HG03558 (cell line): ENCODE data around the gene ARNT2.

Source experiments
- ATAC-seq: cut with Tn5 transposase; IDR thresholded peaks from one replicate; pipeline ENCODE4 v1.9.1; 2021; ENCODE audit warnings: moderate number of reproducible peaks; ENCODE audit not compliant: unreplicated experiment; ENCODE audit errors: extremely low read depth

ARNT2 gene

GRCh38 chr15:80462111-80462510 is 57.9 kb downstream of the ARNT2 start:
- no peak for ATAC-seq

- no peak for ATAC-seq
These were observed 58.8 kb downstream of the ARNT2 start for GRCh38 chr15:80462836-80463512.

- ATAC-seq = no peak
These were observed 60.9 kb downstream of the ARNT2 start for GRCh38 chr15:80464951-80465625.

DNA sequence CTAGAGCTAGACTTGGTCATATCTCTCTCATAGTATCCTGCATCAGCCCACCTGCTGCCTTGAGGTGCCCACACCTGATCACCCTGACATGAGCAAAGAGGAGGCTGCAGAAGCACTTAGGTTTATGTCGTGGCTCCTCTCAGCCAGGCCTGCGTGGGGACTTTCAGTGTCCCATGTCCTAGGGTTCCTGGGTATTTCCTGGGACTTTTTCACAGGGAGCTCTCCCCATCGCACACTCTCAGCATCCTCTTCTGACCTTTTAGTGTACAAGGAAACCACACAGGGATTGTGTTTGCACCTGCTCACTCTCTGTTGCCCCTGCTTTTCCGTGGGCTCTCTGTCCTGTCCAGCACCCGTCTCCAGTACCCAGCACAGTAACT is 61.4 kb downstream of the ARNT2 start:
- no peak for ATAC-seq

DNA sequence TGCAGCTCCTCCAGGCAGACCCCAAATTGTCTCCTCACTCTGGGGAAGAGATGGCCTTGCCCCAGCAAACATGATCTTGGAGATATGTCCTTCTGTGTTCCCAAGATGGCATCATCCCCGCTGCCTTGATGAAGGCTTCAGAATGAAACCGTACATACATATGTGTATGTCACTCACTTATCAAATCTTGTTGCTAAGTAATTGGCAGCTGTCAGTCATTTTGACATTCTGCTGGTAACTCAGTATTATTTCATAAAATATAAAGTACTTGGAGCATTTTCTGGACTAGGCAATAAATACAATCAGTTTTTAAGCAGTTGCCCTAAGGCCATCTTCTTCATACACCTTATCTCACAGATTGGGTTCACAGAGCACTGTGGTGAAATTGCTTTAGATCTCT is 62.4 kb downstream of the ARNT2 start:
- ATAC-seq = no peak

DNA sequence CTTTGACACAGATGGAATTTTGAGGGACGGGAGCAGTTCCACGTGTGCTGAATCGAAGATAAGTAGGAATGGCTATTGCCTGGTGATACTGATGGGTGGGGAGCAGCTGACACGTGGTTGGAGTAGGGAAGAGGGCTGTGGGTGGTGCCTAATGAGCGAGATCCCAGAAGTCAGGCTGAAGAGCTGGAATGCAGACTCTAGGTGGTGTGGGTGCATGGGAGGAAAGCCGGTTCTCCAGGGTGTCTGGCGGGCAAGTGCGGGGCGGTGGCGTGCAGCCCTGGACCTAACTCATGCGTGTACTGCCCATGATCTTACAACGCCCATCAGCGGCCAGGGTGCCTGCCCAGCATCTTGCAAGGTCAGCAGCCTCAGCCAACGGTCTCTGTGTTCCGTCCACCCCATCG is 63.1 kb downstream of the ARNT2 start:
- ATAC-seq = no peak

GRCh38 chr15:80468796-80469195 is 64.6 kb downstream of the ARNT2 start:
- no peak for ATAC-seq

GRCh38 chr15:80471881-80472280 is 67.7 kb downstream of the ARNT2 start:
- ATAC-seq = no peak

DNA sequence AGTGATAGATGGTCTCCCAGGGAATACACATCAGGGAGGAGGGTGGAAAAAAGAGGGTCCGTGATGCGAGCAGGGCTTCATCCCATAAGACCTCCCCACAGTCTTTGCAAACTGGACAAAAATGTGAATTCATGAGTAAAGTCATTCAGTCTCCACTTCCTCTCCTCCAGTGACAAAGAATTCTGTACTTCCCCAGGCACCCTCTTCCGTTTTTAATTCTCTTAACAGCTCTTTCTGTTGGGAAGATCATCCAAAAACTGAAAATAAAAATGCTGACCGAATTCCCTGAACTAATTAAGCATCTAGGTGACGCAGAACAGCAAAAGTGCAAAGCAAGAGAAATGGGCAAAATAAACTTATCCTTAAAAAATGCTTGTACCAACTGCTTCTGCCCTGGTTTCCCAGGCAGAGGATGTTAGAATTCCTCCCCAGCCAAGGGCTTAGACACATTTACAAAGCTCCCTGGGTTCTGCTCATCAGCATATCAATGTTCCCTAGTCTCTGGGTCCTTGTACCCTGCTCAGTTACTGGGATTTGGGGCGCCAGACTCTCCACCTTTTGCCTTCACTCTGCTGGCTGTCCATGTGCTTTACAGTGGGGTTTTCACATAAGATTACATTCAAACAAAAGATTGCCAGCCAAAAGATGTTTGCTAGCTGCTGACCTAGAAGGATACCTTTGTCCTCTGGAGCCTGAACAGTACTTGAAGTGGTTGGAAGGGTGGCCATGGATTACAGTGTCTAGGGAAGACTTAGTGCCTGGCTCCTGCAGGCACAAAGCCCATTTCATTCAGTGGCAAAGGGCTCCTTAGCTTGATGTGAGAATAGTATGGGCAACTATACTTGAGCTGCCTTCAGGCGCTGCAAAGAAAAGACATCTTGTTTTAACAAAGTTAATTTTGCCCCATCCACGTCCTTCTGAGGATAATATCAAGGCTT is 69.4 kb downstream of the ARNT2 start:
- no peak for ATAC-seq

DNA sequence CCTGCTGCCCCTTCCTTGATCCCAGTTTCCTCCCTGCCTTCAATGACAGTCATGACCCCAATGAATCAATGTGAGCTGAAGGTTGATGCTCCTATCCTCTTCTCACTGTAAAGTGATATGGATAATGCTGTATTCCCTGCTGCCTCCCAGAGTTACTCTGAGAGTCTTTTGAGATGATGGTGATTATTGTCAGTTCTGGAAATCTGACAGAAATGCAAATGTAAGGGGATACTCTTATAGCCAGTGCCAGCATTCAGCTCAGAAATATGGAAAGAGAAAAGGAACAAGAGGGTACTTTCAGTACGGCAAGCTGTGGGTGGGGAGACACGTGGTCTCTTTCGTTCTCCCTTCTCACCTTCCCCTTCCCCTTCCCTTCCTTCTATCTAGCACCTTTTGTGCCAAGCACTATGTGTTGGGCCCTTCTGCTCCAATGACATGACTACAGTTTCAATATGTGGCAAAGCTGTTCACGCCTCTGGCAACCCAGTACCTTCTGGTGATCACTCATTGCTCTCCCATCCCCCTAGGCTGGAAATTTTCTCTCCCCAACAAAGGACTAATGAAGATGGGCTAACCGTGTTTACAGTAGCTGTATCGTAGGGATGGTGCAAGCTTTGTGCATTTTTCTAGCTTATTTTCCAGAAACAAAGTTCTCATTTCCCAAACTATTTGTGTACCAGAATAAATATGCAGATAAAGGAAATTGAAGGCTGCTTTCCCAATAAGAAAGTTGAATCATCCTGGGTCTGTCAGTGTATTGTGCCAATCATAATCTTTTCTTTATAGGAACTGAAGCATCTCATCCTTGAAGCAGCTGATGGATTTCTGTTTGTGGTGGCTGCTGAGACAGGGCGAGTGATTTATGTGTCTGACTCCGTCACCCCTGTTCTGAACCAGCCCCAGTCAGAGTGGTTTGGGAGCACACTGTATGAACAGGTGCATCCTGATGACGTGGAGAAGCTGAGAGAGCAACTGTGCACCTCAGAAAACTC is 70.3 kb downstream of the ARNT2 start:
- ATAC-seq = no peak

- no peak for ATAC-seq
These were observed 71.4 kb downstream of the ARNT2 start for GRCh38 chr15:80475572-80475971.

GRCh38 chr15:80476036-80476435 is 71.9 kb downstream of the ARNT2 start:
- no peak for ATAC-seq

DNA sequence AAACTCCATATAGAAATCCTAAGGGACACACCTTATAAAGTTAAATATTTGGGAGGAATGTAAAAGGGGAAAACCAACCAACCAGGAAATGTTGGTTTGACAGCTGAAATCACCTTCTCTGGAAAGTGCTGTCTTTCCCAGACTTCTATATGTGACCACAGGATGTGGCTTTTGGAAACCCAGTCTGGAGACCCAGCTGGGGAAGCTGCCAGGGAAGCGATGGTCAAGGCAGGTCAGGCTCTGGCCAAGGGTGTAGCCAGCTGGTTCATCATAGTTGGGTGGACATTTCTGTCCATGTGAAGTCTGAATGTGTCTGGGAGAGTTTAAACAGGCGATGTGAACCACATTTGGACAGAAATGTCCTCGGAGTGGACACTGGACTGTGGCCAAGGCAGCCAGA is 73.9 kb downstream of the ARNT2 start:
- ATAC-seq = no peak

DNA sequence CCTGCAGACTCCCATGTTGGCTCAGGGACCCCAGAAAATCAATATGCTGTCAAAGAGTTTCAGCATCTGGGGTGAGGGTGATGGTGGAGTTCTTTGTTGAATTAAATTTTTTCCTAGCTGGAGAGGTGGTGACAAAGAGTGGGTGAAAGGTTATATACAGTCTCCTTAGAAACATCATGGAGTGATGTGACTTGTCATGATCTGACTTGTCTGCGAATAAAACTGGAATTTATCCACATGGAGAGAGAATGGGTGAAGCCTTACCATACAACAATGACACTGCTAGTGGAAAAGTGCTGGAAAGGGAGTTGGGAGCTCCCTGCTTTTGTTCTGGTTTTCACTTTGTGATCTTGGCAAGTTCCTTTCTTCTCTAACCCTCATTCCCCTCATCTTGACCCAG is 75.0 kb downstream of the ARNT2 start:
- no peak for ATAC-seq

- ATAC-seq = no peak
These were observed 76.1 kb downstream of the ARNT2 start for GRCh38 chr15:80480171-80480811.

GRCh38 chr15:80480909-80481308 is 76.7 kb downstream of the ARNT2 start:
- ATAC-seq = no peak

DNA sequence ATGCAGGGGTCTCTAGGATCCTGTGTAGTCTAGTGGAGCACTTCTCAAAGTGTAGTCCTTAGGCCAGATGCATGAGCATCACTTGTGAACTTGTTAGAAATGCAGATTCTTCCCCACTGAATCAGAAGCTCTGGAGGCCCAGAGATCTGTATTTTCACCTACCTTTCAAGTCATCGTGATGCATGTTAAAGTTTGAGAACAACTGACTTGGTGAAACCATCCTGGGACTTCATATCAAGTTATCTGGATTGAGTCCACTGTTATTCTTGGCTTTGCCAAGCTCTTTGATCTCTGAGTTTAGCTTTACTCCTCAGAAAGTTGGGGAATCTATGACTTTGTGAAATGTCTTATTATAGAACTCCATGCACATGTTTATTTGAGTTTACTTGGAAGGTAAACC is 78.5 kb downstream of the ARNT2 start:
- no peak for ATAC-seq

DNA sequence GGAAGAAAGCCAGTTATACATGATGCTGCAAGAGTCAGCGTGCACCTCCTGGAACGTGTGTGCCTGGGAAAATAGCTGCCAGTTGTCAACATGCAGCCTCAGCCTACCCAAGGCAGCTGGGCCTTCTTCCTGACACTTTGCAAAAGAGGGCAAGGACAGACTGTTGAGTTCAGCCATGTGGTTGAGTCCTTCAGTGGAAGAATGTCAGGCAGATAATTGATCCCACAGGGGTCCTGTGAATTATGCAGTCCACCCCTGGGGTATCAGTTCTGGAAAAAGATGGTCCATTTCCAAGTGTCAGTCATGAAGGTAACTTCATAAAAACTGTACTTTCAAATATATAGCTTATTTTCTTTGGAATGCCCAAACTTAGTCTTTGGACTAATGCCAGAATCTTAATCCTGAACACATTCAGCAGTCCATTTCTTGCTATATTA is 79.6 kb downstream of the ARNT2 start:
- ATAC-seq = no peak

- no peak for ATAC-seq
These were observed 80.2 kb downstream of the ARNT2 start for GRCh38 chr15:80484333-80484864.
